Astrocyte of the cerebellum (primary cell): ENCODE data around the gene DNAH9.

ENCODE experiments used
- DNase-seq: peaks from one replicate; pipeline ENCODE4 v3.0.0-alpha.2; 2011; ENCODE audit warnings: low read depth
- H3K4me3 ChIP-seq: 2 replicates; pipeline ENCODE4 v1.5.1; 2011; ENCODE audit warnings: mild to moderate bottlenecking, low read depth, low read length, moderate library complexity
- CTCF ChIP-seq: IDR thresholded peaks from 2 replicates; pipeline ENCODE4 v1.5.1; 2012; ENCODE audit warnings: low read length, low read depth, moderate library complexity, mild to moderate bottlenecking; ENCODE audit errors: missing control alignments
- in situ Hi-C: cut with HindIII; loops from 2 replicates; pipeline ENCODE4 v1.10.0; 2017; ENCODE audit warnings: low sequenced_read_pairs

DNAH9 gene

GRCh38 chr17:11889266-11889665 is 291.0 kb downstream of the DNAH9 start:
- DNase-seq = no peak
- H3K4me3 ChIP-seq = no peak overlapping the region
- in situ Hi-C loops = no loop called here
- no peak for TF ChIP-seq CTCF

GRCh38 chr17:11893862-11894261 is 295.6 kb downstream of the DNAH9 start:
- H3K4me3 ChIP-seq = no peak overlapping the region
- no peak for DNase-seq
- in situ Hi-C loops = no loop called here
- TF ChIP-seq CTCF = no peak

- H3K4me3 ChIP-seq = no peak overlapping the region
- DNase-seq = no peak
- in situ Hi-C loops = no loop called here
- no peak for TF ChIP-seq CTCF
These were observed 297.9 kb downstream of the DNAH9 start for GRCh38 chr17:11896199-11896598.

- in situ Hi-C loops = no loop called here
- no peak for TF ChIP-seq CTCF
- no peak overlapping the region for H3K4me3 ChIP-seq
- DNase-seq = no peak
These were observed 300.4 kb downstream of the DNAH9 start for GRCh38 chr17:11898526-11899235.

GRCh38 chr17:11899537-11899942 is 301.3 kb downstream of the DNAH9 start:
- DNase-seq = no peak
- in situ Hi-C loops = no loop called here
- H3K4me3 ChIP-seq = no peak overlapping the region
- TF ChIP-seq CTCF = no peak

- no peak for TF ChIP-seq CTCF
- DNase-seq = no peak
- in situ Hi-C loops = no loop called here
- no peak overlapping the region for H3K4me3 ChIP-seq
These were observed 301.8 kb downstream of the DNAH9 start for GRCh38 chr17:11900041-11900476.
